Pancreas (tissue), 10 donors: Measurements from ENCODE around the gene LRRC46. TPM values are rescaled to one million over a fixed set of nuclear protein-coding genes. Genes with fewer than 3 reads are reported as not detected.

Experiments used
- ATAC-seq, 4 donors: fragments of 200-7000 bp; cut with Tn5 transposase; one replicate each; pipeline versions ENCODE4 v1.8.0 to v1.9.1; 2020; ENCODE audit warnings: mild to moderate bottlenecking in 4 of 4, moderate library complexity in 4 of 4
- DNase-seq, 6 donors: peaks; one replicate each; pipeline ENCODE4 v3.0.0-alpha.2; 2020
- FAIRE-seq: peaks from 2 replicates; lab custom pipeline; 2012; peaks lifted over from hg19 to GRCh38; lab: Jason Lieb, UNC
- H3K27ac ChIP-seq, 4 donors: fragments of 200-600 bp; sonication (generic); 1 replicate in 3 of 4; 2 replicates in 1 of 4; pipeline versions ENCODE4 v1.5.0 to v1.8.0; 2020
- H3K27me3 ChIP-seq, 4 donors: fragments of 200-600 bp; one replicate each; pipeline ENCODE4 v1.8.0; 2021
- H3K36me3 ChIP-seq, 3 donors: fragments of 200-600 bp; sonication (generic) in 1 of 3; one replicate each; pipeline versions ENCODE4 v1.5.0 to v1.8.0; 2020 to 2021
- H3K4me1 ChIP-seq, 3 donors: fragments of 200-600 bp; one replicate each; pipeline ENCODE4 v1.8.0; 2021
- H3K4me3 ChIP-seq, 4 donors: fragments of 200-600 bp; sonication (generic) in 2 of 4; one replicate each; pipeline versions ENCODE4 v1.5.0 to v1.8.0; 2020 to 2021
- H3K9me3 ChIP-seq, 4 donors: fragments of 200-600 bp; one replicate each; pipeline ENCODE4 v1.8.0; 2021
- CTCF ChIP-seq, 4 donors: fragments of 200-600 bp; sonication (generic) in 3 of 4; IDR thresholded peaks; one replicate each; pipeline versions ENCODE4 v1.5.0 to v1.8.0; 2021; ENCODE audit warnings: antibody characterized with exemption in 4 of 4
- WGBS, 2 donors: extraction: QIAGEN DNeasy Blood & Tissue Kit; methylation state at CpG; one replicate each; pipeline ENCODE4 v1.1.7; 2013; 5-methylcytosine and 5-hydroxymethylcytosine counted together
- intact Hi-C, 3 donors: fragments of 100-400 bp; cut with DNase I; formaldehyde crosslinking; loops; one replicate each; pipeline versions ENCODE4 v1.11.1 to v1.14.2; 2022
- polyA plus RNA-seq, 2 donors: library from polyadenylated mRNA; stranded (reverse); fragments of 200-250 nt; gene quantifications; one replicate each; pipeline ENCODE4 v1.2.3, GENCODE V29; 2013
- total RNA-seq, 6 donors: library from RNA; stranded (reverse); fragmentation: NEBNext Ultra II Directional in 4 of 6; extraction: Animal tissue kit (Norgen Biotek cat#: 25700) in 4 of 6; gene quantifications; one replicate each; pipeline versions ENCODE4 v1.2.1 to v1.2.4, GENCODE V29; 2021 to 2023
- donor health status: healthy with polysubstance abuse.
- donor health status: DM: no; HTN: no; CAD: no; lungs with moderate emphysema.
- donor health status: DM: no; HTN: no; CAD: no.
- donor health status: control.
- donor health status: control.
- donor health status: Bipolar disorder and iron deficiency.
- donor health status: DM: yes; HTN: yes; CAD: no.
- donor health status: DM: no; HTN: no; CAD: no.
- donor health status: DM: no; HTN: no; CAD: no.
- donor health status: DM: yes; HTN: yes; CAD: no.

LRRC46 gene
- total and polyA plus RNA-seq, 8 donors = 0.14 to 1.8 (median 0.47) TPM

GRCh38 chr17:47840001-47840741, 8.7 kb downstream of the LRRC46 start:
- Histone ChIP-seq H3K27me3 (no peaks in the 10 kb centered on the region), H3K9me3 (no peaks in the 10 kb centered on the region), H3K27ac (no peak overlapping the region), H3K4me1 (peaks cover 8 to 26% (median 16%) of the 10 kb centered on the region in 3 donors), H3K4me3 (peak overlapping the region; percentile 85 to 95 (median 94)), H3K36me3 (no peaks in the 10 kb centered on the region)
- TF ChIP-seq CTCF (IDR thresholded peaks at IDR 0.05) = no peak
- DNase-seq (no peak), FAIRE-seq (no peak), ATAC-seq (no peak)
- intact Hi-C loops = loop anchor here in 2 of 3 donors (2.0 to 10.0 kb wide), 4 partner anchors 49 to 182 kb away; no protein-coding TSS in a partner anchor
- WGBS, 2 donors = 28 to 29% methylated on average over 17 of the region's 17 CpGs

- ATAC-seq = peak; percentile 89 to 95 (median 94)
- DNase-seq = peak; percentile 84 to 98 (median 94)
- WGBS, 2 donors = 0 to 1% methylated on average over 51 to 55 of the region's 55 CpGs
- H3K27ac ChIP-seq = peak within 1 kb of the TSS; percentile 5 to 64 (median 58)
- no peaks in the 10 kb centered on the region for H3K9me3 ChIP-seq
- H3K27me3 ChIP-seq = no peaks in the 10 kb centered on the region
- FAIRE-seq = no peak
- TF ChIP-seq CTCF (IDR thresholded peaks at IDR 0.05) = peak; percentile 83 to 98 (median 94)
- peaks cover 8 to 26% (median 16%) of the 10 kb centered on the region in 3 donors for H3K4me1 ChIP-seq
- H3K36me3 ChIP-seq = no peaks in the 10 kb centered on the region
- intact Hi-C loops = loop anchor here in 2 of 3 donors (2.0 to 10.0 kb wide), 4 partner anchors 48 to 181 kb away; no protein-coding TSS in a partner anchor
- H3K4me3 ChIP-seq = peak within 1 kb of the TSS; percentile 85 to 95 (median 94)
Observed at GRCh38 chr17:47840742-47841487, 9.4 kb downstream of the LRRC46 start, which contains the start of gene SCRN2. SCRN2 (minus strand) TSS chr17:47841273; CDS start chr17:47840843, 430 bp downstream.

- Histone ChIP-seq H3K27ac (peak overlapping the region; percentile 5 to 64 (median 58)), H3K9me3 (no peaks in the 10 kb centered on the region), H3K4me1 (peaks cover 8 to 26% (median 16%) of the 10 kb centered on the region in 3 donors), H3K4me3 (peak overlapping the region in 3 of 4 donors; percentile 93 to 95 (median 94)), H3K36me3 (no peaks in the 10 kb centered on the region), H3K27me3 (peaks cover 0 to 2% (median under 1%) of the 10 kb centered on the region in 4 donors)
- intact Hi-C loops = loop anchor here in 2 of 3 donors (2.0 to 10.0 kb wide), 4 partner anchors 47 to 181 kb away; no protein-coding TSS in a partner anchor
- ATAC-seq = peak; percentile 2 to 7 (median 3)
- 64 to 67% methylated on average over 16 of the region's 16 CpGs for WGBS, 2 donors
- DNase-seq = no peak
- TF ChIP-seq CTCF (IDR thresholded peaks at IDR 0.05) = peak in 1 of 4 donors; percentile 4
- FAIRE-seq = no peak
Observed at GRCh38 chr17:47841488-47842291, 10.2 kb downstream of the LRRC46 start.

- no peaks in the 10 kb centered on the region for H3K9me3 ChIP-seq
- WGBS, 2 donors = 14 to 21% methylated on average over 6 of the region's 6 CpGs
- peaks cover 8 to 26% (median 16%) of the 10 kb centered on the region in 3 donors for H3K4me1 ChIP-seq
- TF ChIP-seq CTCF (IDR thresholded peaks at IDR 0.05) = peak in 1 of 4 donors; percentile 7
- peaks cover 0 to 7% (median 2%) of the 10 kb centered on the region in 4 donors for H3K27me3 ChIP-seq
- H3K36me3 ChIP-seq = no peaks in the 10 kb centered on the region
- DNase-seq (no peak), FAIRE-seq (no peak), ATAC-seq (no peak)
- peak overlapping the region in 3 of 4 donors; percentile 12 to 51 (median 13) for H3K27ac ChIP-seq
- intact Hi-C loops = loop anchor here in 2 of 3 donors (5.0 to 10.0 kb wide), 3 partner anchors 49 to 179 kb away; no protein-coding TSS in a partner anchor
- no peak overlapping the region for H3K4me3 ChIP-seq
Observed at GRCh38 chr17:47843391-47843730, 11.9 kb downstream of the LRRC46 start.
